Measurements from ENCODE around the gene SLC10A3. TPM values are rescaled to one million over a fixed set of nuclear protein-coding genes. Genes with fewer than 3 reads are reported as not detected.

Gene SLC10A3
- polyA plus RNA-seq, 6 donors from 2014 or later, result 33.5 to 65.1 (median 38.0) TPM

GRCh38 chrX:154472685-154473632 is 17.5 kb downstream of the SLC10A3 start:
- H3K27ac Mint-ChIP-seq, result peak overlapping the region in 2 of 6 donors; percentile 18 to 93
- H3K4me3 Mint-ChIP-seq, result no peak overlapping the region
- no peaks in the 10 kb centered on the region for H3K27me3 Mint-ChIP-seq
- no peak for ATAC-seq (ENCODE audit: low read depth in 2 of 2)
- no peak for DNase-seq
- peaks cover 0 to 8% (median 0%) of the 10 kb centered on the region in 3 donors for H3K4me1 Mint-ChIP-seq
- no peaks in the 10 kb centered on the region for H3K36me3 Mint-ChIP-seq
- no peaks in the 10 kb centered on the region for H3K9me3 Mint-ChIP-seq

GRCh38 chrX:154471839-154472684 is 18.4 kb downstream of the SLC10A3 start:
- DNase-seq (no peak), ATAC-seq (ENCODE audit: low read depth in 2 of 2) (no peak)
- Mint-ChIP-seq H3K9me3 (no peaks in the 10 kb centered on the region), H3K4me3 (no peak overlapping the region), H3K36me3 (no peaks in the 10 kb centered on the region), H3K4me1 (peaks cover 0 to 6% (median 0%) of the 10 kb centered on the region in 3 donors), H3K27me3 (no peaks in the 10 kb centered on the region), H3K27ac (no peak overlapping the region)

GRCh38 chrX:154470914-154471568 is 19.4 kb downstream of the SLC10A3 start:
- no peak overlapping the region for H3K27ac Mint-ChIP-seq

GRCh38 chrX:154470434-154470833 is 20.0 kb downstream of the SLC10A3 start:
- Mint-ChIP-seq H3K27me3 (no peaks in the 10 kb centered on the region), H3K9me3 (no peaks in the 10 kb centered on the region), H3K36me3 (no peaks in the 10 kb centered on the region)

More at GRCh38 chrX:154470914-154471568, 19.4 kb downstream of the SLC10A3 start:
- ATAC-seq (ENCODE audit: low read depth in 2 of 2), result no peak
- no peaks in the 10 kb centered on the region for H3K27me3 Mint-ChIP-seq
- H3K36me3 Mint-ChIP-seq, result no peaks in the 10 kb centered on the region
- peaks cover 0 to 2% (median 0%) of the 10 kb centered on the region in 3 donors for H3K4me1 Mint-ChIP-seq
- no peak overlapping the region for H3K4me3 Mint-ChIP-seq
- H3K9me3 Mint-ChIP-seq, result no peaks in the 10 kb centered on the region
- DNase-seq, result no peak

GRCh38 chrX:154469880-154470279 is 20.5 kb downstream of the SLC10A3 start:
- Mint-ChIP-seq H3K27me3 (no peaks in the 10 kb centered on the region), H3K4me1 (peaks cover 0 to 2% (median 0%) of the 10 kb centered on the region in 3 donors), H3K9me3 (no peaks in the 10 kb centered on the region), H3K4me3 (no peak overlapping the region), H3K36me3 (no peaks in the 10 kb centered on the region), H3K27ac (no peak overlapping the region)
- no peak for ATAC-seq (ENCODE audit: low read depth in 2 of 2)
- DNase-seq, result no peak

More at GRCh38 chrX:154470434-154470833, 20.0 kb downstream of the SLC10A3 start:
- Mint-ChIP-seq H3K4me1 (peaks cover 0 to 2% (median 0%) of the 10 kb centered on the region in 3 donors), H3K27ac (no peak overlapping the region), H3K4me3 (no peak overlapping the region)
- DNase-seq, result no peak
- ATAC-seq (ENCODE audit: low read depth in 2 of 2), result no peak

GRCh38 chrX:154469114-154469513 is 21.3 kb downstream of the SLC10A3 start:
- Mint-ChIP-seq H3K9me3 (no peaks in the 10 kb centered on the region), H3K4me1 (peaks cover 0 to 2% (median 0%) of the 10 kb centered on the region in 3 donors), H3K36me3 (no peaks in the 10 kb centered on the region), H3K27me3 (no peaks in the 10 kb centered on the region), H3K27ac (no peak overlapping the region), H3K4me3 (no peak overlapping the region)
- no peak for ATAC-seq (ENCODE audit: low read depth in 2 of 2)
- DNase-seq, result no peak

GRCh38 chrX:154468217-154468616 is 22.2 kb downstream of the SLC10A3 start:
- Mint-ChIP-seq H3K27me3 (no peaks in the 10 kb centered on the region), H3K4me3 (no peak overlapping the region), H3K27ac (no peak overlapping the region), H3K9me3 (no peaks in the 10 kb centered on the region), H3K4me1 (no peaks in the 10 kb centered on the region), H3K36me3 (no peaks in the 10 kb centered on the region)
- DNase-seq (no peak), ATAC-seq (ENCODE audit: low read depth in 2 of 2) (no peak)

- no peak overlapping the region for H3K27ac Mint-ChIP-seq
- H3K4me1 Mint-ChIP-seq, result no peaks in the 10 kb centered on the region
- H3K27me3 Mint-ChIP-seq, result no peaks in the 10 kb centered on the region
- no peak for ATAC-seq (ENCODE audit: low read depth in 2 of 2)
- H3K4me3 Mint-ChIP-seq, result no peak overlapping the region
- H3K36me3 Mint-ChIP-seq, result no peaks in the 10 kb centered on the region
- peaks cover 0 to 2% (median 0%) of the 10 kb centered on the region in 7 donors for H3K9me3 Mint-ChIP-seq
- DNase-seq, result no peak
These were observed 22.9 kb downstream of the SLC10A3 start for GRCh38 chrX:154467556-154467955.

GRCh38 chrX:154466907-154467306 is 23.5 kb downstream of the SLC10A3 start:
- Mint-ChIP-seq H3K36me3 (no peaks in the 10 kb centered on the region), H3K9me3 (peaks cover 0 to 2% (median 0%) of the 10 kb centered on the region in 7 donors), H3K27me3 (no peaks in the 10 kb centered on the region), H3K27ac (no peak overlapping the region), H3K4me3 (no peak overlapping the region), H3K4me1 (peaks cover 0 to under 1% (median under 1%) of the 10 kb centered on the region in 3 donors)
- no peak for ATAC-seq (ENCODE audit: low read depth in 2 of 2)
- no peak for DNase-seq

- Mint-ChIP-seq H3K27ac (no peak overlapping the region), H3K4me3 (no peak overlapping the region), H3K4me1 (peaks cover 0 to 6% (median 6%) of the 10 kb centered on the region in 3 donors), H3K9me3 (peaks cover 0 to 2% (median 0%) of the 10 kb centered on the region in 7 donors), H3K27me3 (no peaks in the 10 kb centered on the region), H3K36me3 (no peaks in the 10 kb centered on the region)
- no peak for DNase-seq
- no peak for ATAC-seq (ENCODE audit: low read depth in 2 of 2)
These were observed 24.4 kb downstream of the SLC10A3 start for GRCh38 chrX:154466036-154466435.

- H3K9me3 Mint-ChIP-seq, result peaks cover 0 to 2% (median 0%) of the 10 kb centered on the region in 7 donors
- H3K4me3 Mint-ChIP-seq, result no peak overlapping the region
These were observed 24.8 kb downstream of the SLC10A3 start for GRCh38 chrX:154465601-154466000.

GRCh38 chrX:154464806-154465365 is 25.5 kb downstream of the SLC10A3 start:
- Mint-ChIP-seq H3K9me3 (peaks cover 0 to 2% (median 0%) of the 10 kb centered on the region in 7 donors), H3K4me3 (no peak overlapping the region), H3K27me3 (no peaks in the 10 kb centered on the region), H3K4me1 (peaks cover 0 to 12% (median 10%) of the 10 kb centered on the region in 3 donors), H3K36me3 (no peaks in the 10 kb centered on the region), H3K27ac (no peak overlapping the region)
- DNase-seq (no peak), ATAC-seq (ENCODE audit: low read depth in 2 of 2) (no peak)

More at GRCh38 chrX:154465601-154466000, 24.8 kb downstream of the SLC10A3 start:
- DNase-seq (no peak), ATAC-seq (ENCODE audit: low read depth in 2 of 2) (no peak)
- Mint-ChIP-seq H3K27ac (peak overlapping the region in 1 of 6 donors; percentile 69), H3K27me3 (no peaks in the 10 kb centered on the region), H3K4me1 (peaks cover 0 to 6% (median 6%) of the 10 kb centered on the region in 3 donors), H3K36me3 (no peaks in the 10 kb centered on the region)
